Natural killer cell treated with Interleukin-12 subunit alpha and Interleukin-12 subunit beta and Interleukin-15 and Interleukin-18, amount 100 ng/mL, for 72 hours (primary cell): Measurements from ENCODE around the gene SRCIN1. TPM values are rescaled to one million over a fixed set of nuclear protein-coding genes. Genes with fewer than 3 reads are reported as not detected.

ENCODE experiments used
- ATAC-seq, 2 donors: fragments of 150-1000 bp; cut with Tn5 transposase in 1 of 2; sonication (Bioruptor Pico), chemical (Tn5 transposase) in 1 of 2; 2 replicates each; pipeline ENCODE4 v1.10.0; 2021
- DNase-seq: peaks from one replicate; pipeline ENCODE4 v3.0.0; 2022; ENCODE audit warnings: low spot score
- H3K27ac Mint-ChIP-seq, 2 donors: 1 replicate in 1 of 2; 2 replicates in 1 of 2; pipeline ENCODE4 v1.8.0; 2022; ENCODE audit warnings: mixed read lengths in 2 of 2, mild to moderate bottlenecking in 1 of 2, moderate library complexity in 1 of 2
- H3K27me3 Mint-ChIP-seq, 2 donors: 1 replicate in 1 of 2; 2 replicates in 1 of 2; pipeline ENCODE4 v1.8.0; 2022; ENCODE audit warnings: mixed read lengths in 2 of 2
- H3K36me3 Mint-ChIP-seq: one replicate; pipeline ENCODE4 v1.8.0; 2022; ENCODE audit warnings: mixed read lengths
- H3K4me1 Mint-ChIP-seq, 2 donors: 1 replicate in 1 of 2; 2 replicates in 1 of 2; pipeline ENCODE4 v1.8.0; 2022; ENCODE audit warnings: low read depth in 2 of 2, mixed read lengths in 2 of 2, mild to moderate bottlenecking in 1 of 2
- H3K4me3 Mint-ChIP-seq: one replicate; pipeline ENCODE4 v1.8.0; 2022; ENCODE audit warnings: mixed read lengths
- H3K9me3 Mint-ChIP-seq: 2 replicates; pipeline ENCODE4 v1.8.0; 2022; ENCODE audit warnings: mixed read lengths
- total RNA-seq, 2 donors: library from RNA; stranded (reverse); gene quantifications; one replicate each; pipeline ENCODE4 v1.2.3, GENCODE V29; 2022

SRCIN1 gene
- total RNA-seq, 2 donors from 2014 or later = 0.05 to 0.28 TPM

- Mint-ChIP-seq H3K4me3 (no peak overlapping the region), H3K27ac (no peak overlapping the region), H3K4me1 (peaks cover 5 to 14% of the 10 kb centered on the region in 2 donors), H3K27me3 (peaks cover 29 to 32% of the 10 kb centered on the region in 2 donors), H3K9me3 (no peaks in the 10 kb centered on the region), H3K36me3 (no peaks in the 10 kb centered on the region)
- DNase-seq = no peak
- ATAC-seq = no peak
These were observed 15.8 kb upstream of the SRCIN1 start for GRCh38 chr17:38621538-38621937.

- peaks cover 28 to 32% of the 10 kb centered on the region in 2 donors for H3K27me3 Mint-ChIP-seq
- peak; percentile 47 for DNase-seq
These were observed 15.0 kb upstream of the SRCIN1 start for GRCh38 chr17:38620551-38621277.

GRCh38 chr17:38619937-38620550, 14.3 kb upstream of the SRCIN1 start:
- Mint-ChIP-seq H3K4me1 (peaks cover 5 to 7% of the 10 kb centered on the region in 2 donors), H3K9me3 (no peaks in the 10 kb centered on the region), H3K4me3 (no peak overlapping the region), H3K36me3 (no peaks in the 10 kb centered on the region), H3K27ac (no peak overlapping the region), H3K27me3 (peaks cover 23 to 28% of the 10 kb centered on the region in 2 donors)
- ATAC-seq (no peak), DNase-seq (peak; percentile 42)

More at GRCh38 chr17:38620551-38621277, 15.0 kb upstream of the SRCIN1 start:
- Mint-ChIP-seq H3K4me1 (peaks cover 5 to 14% of the 10 kb centered on the region in 2 donors), H3K27ac (no peak overlapping the region), H3K9me3 (no peaks in the 10 kb centered on the region), H3K4me3 (no peak overlapping the region), H3K36me3 (no peaks in the 10 kb centered on the region)
- no peak for ATAC-seq

- Mint-ChIP-seq H3K4me1 (peaks cover under 1% of the 10 kb centered on the region in 2 donors), H3K27ac (no peak overlapping the region), H3K9me3 (no peaks in the 10 kb centered on the region), H3K4me3 (no peak overlapping the region), H3K36me3 (no peaks in the 10 kb centered on the region), H3K27me3 (peaks cover 23 to 24% of the 10 kb centered on the region in 2 donors)
- DNase-seq (no peak), ATAC-seq (no peak)
These were observed 13.7 kb upstream of the SRCIN1 start for GRCh38 chr17:38619451-38619795.

GRCh38 chr17:38617967-38618760, 12.4 kb upstream of the SRCIN1 start:
- Mint-ChIP-seq H3K9me3 (no peaks in the 10 kb centered on the region), H3K4me1 (no peaks in the 10 kb centered on the region), H3K4me3 (no peak overlapping the region), H3K27me3 (peaks cover 32 to 35% of the 10 kb centered on the region in 2 donors), H3K27ac (no peak overlapping the region), H3K36me3 (no peaks in the 10 kb centered on the region)
- DNase-seq (peak; percentile 5), ATAC-seq (no peak)

- DNase-seq (peak; percentile 34), ATAC-seq (no peak)
- H3K4me3 Mint-ChIP-seq = no peak overlapping the region
- no peaks in the 10 kb centered on the region for H3K9me3 Mint-ChIP-seq
- no peaks in the 10 kb centered on the region for H3K4me1 Mint-ChIP-seq
- no peak overlapping the region for H3K27ac Mint-ChIP-seq
- no peaks in the 10 kb centered on the region for H3K36me3 Mint-ChIP-seq
- peaks cover 32 to 34% of the 10 kb centered on the region in 2 donors for H3K27me3 Mint-ChIP-seq
These were observed 11.5 kb upstream of the SRCIN1 start for GRCh38 chr17:38617074-38617860.

- H3K27ac Mint-ChIP-seq = no peak overlapping the region
- H3K36me3 Mint-ChIP-seq = no peaks in the 10 kb centered on the region
- H3K9me3 Mint-ChIP-seq = no peaks in the 10 kb centered on the region
- no peak overlapping the region for H3K4me3 Mint-ChIP-seq
- H3K4me1 Mint-ChIP-seq = no peaks in the 10 kb centered on the region
- ATAC-seq = no peak
- DNase-seq = peak; percentile 25
- peaks cover 31 to 37% of the 10 kb centered on the region in 2 donors for H3K27me3 Mint-ChIP-seq
These were observed 10.6 kb upstream of the SRCIN1 start for GRCh38 chr17:38616361-38616760.

GRCh38 chr17:38613981-38614779, 8.4 kb upstream of the SRCIN1 start:
- no peaks in the 10 kb centered on the region for H3K4me1 Mint-ChIP-seq
- peaks cover 24 to 32% of the 10 kb centered on the region in 2 donors for H3K27me3 Mint-ChIP-seq
- H3K36me3 Mint-ChIP-seq = no peaks in the 10 kb centered on the region
- H3K9me3 Mint-ChIP-seq = no peaks in the 10 kb centered on the region
- H3K4me3 Mint-ChIP-seq = no peak overlapping the region
- DNase-seq (no peak), ATAC-seq (no peak)
- H3K27ac Mint-ChIP-seq = no peak overlapping the region

- H3K4me1 Mint-ChIP-seq = no peaks in the 10 kb centered on the region
- peaks cover 29 to 34% of the 10 kb centered on the region in 2 donors for H3K27me3 Mint-ChIP-seq
- no peak for ATAC-seq
- DNase-seq = no peak
- H3K9me3 Mint-ChIP-seq = no peaks in the 10 kb centered on the region
- no peak overlapping the region for H3K4me3 Mint-ChIP-seq
- H3K27ac Mint-ChIP-seq = no peak overlapping the region
- no peaks in the 10 kb centered on the region for H3K36me3 Mint-ChIP-seq
These were observed 7.8 kb upstream of the SRCIN1 start for GRCh38 chr17:38613525-38613980.

GRCh38 chr17:38611872-38612376, 6.2 kb upstream of the SRCIN1 start:
- H3K36me3 Mint-ChIP-seq = no peaks in the 10 kb centered on the region
- peaks cover 0 to 6% of the 10 kb centered on the region in 2 donors for H3K4me1 Mint-ChIP-seq
- ATAC-seq (no peak), DNase-seq (no peak)
- no peak overlapping the region for H3K4me3 Mint-ChIP-seq
- peaks cover 41 to 43% of the 10 kb centered on the region in 2 donors for H3K27me3 Mint-ChIP-seq
- H3K9me3 Mint-ChIP-seq = no peaks in the 10 kb centered on the region
- H3K27ac Mint-ChIP-seq = no peak overlapping the region

- Mint-ChIP-seq H3K27ac (no peak overlapping the region), H3K4me1 (peaks cover 0 to 9% of the 10 kb centered on the region in 2 donors), H3K4me3 (no peak overlapping the region), H3K36me3 (no peaks in the 10 kb centered on the region), H3K9me3 (no peaks in the 10 kb centered on the region), H3K27me3 (peaks cover 43% of the 10 kb centered on the region in 2 donors)
- DNase-seq (no peak), ATAC-seq (no peak)
These were observed 5.5 kb upstream of the SRCIN1 start for GRCh38 chr17:38611070-38611786.
